Peyer's patch (tissue), 4 donors: ENCODE results near the gene OAF. TPM values are rescaled to one million over a fixed set of nuclear protein-coding genes. Genes with fewer than 3 reads are reported as not detected.

Source experiments
- DNase-seq, 3 donors: peaks; one replicate each; pipeline ENCODE4 v3.0.0-alpha.2; 2017 to 2019
- H3K27ac ChIP-seq, 4 donors: fragments of 200-600 bp; sonication (generic); one replicate each; pipeline ENCODE4 v1.5.1; 2016 to 2019
- H3K27me3 ChIP-seq, 2 donors: fragments of 200-600 bp; sonication (generic); one replicate each; pipeline ENCODE4 v1.5.1; 2019
- H3K36me3 ChIP-seq, 3 donors: fragments of 200-600 bp; sonication (generic); one replicate each; pipeline ENCODE4 v1.5.1; 2016 to 2019
- H3K4me1 ChIP-seq, 4 donors: fragments of 200-600 bp; sonication (generic); one replicate each; pipeline ENCODE4 v1.5.1; 2016 to 2019
- H3K4me3 ChIP-seq, 4 donors: fragments of 200-600 bp; sonication (generic); 1 replicate in 3 of 4; 2 replicates in 1 of 4; pipeline ENCODE4 v1.5.1; 2016 to 2019; ENCODE audit warnings: mild to moderate bottlenecking in 1 of 4
- H3K9me3 ChIP-seq, 4 donors: fragments of 200-600 bp; sonication (generic); one replicate each; pipeline ENCODE4 v1.5.1; 2016 to 2019; ENCODE audit warnings: mild to moderate bottlenecking in 1 of 4
- POLR2A ChIP-seq, 2 donors: fragments of 450-650 bp; IDR thresholded peaks; one replicate each; pipeline ENCODE4 v1.5.1; 2017; ENCODE audit warnings: antibody characterized with exemption in 2 of 2, mild to moderate bottlenecking in 2 of 2, moderate library complexity in 2 of 2
- total RNA-seq, 4 donors: library from RNA; depleted of rRNA; stranded (reverse); fragments of >200 nt; gene quantifications; one replicate each; pipeline ENCODE4 v1.1.0, GENCODE V29; 2016
- TF ChIP-seq, protein P1 (sequence below), 6 experiments: fragments of 450-650 bp in 4 of 6; fragments of 200-600 bp in 2 of 6; sonication (generic) in 1 of 6; IDR thresholded peaks; one replicate each; pipeline ENCODE4 v1.5.1; 2017 to 2019; ENCODE audit warnings: antibody characterized with exemption in 6 of 6, mild to moderate bottlenecking in 3 of 6, moderate library complexity in 1 of 6

Gene OAF
- total RNA-seq, 4 donors from 2014 or later, result 66.0 to 344 (median 228) TPM

GRCh38 chr11:120197251-120197891 is 13.5 kb upstream of the OAF start:
- Histone ChIP-seq H3K36me3 (no peaks in the 10 kb centered on the region), H3K9me3 (no peaks in the 10 kb centered on the region), H3K4me3 (peak overlapping the region in 1 of 4 donors; percentile 24), H3K27ac (peak overlapping the region in 3 of 4 donors; percentile 74 to 91 (median 85)), H3K4me1 (peaks cover 0 to 59% (median 8%) of the 10 kb centered on the region in 4 donors), H3K27me3 (no peaks in the 10 kb centered on the region)
- peak in 2 of 3 donors; percentile 82 to 83 for DNase-seq
- peak; percentile 65 to 87 for TF ChIP-seq POLR2A (IDR thresholded peaks at IDR 0.05)
- TF ChIP-seq, protein P1, sequence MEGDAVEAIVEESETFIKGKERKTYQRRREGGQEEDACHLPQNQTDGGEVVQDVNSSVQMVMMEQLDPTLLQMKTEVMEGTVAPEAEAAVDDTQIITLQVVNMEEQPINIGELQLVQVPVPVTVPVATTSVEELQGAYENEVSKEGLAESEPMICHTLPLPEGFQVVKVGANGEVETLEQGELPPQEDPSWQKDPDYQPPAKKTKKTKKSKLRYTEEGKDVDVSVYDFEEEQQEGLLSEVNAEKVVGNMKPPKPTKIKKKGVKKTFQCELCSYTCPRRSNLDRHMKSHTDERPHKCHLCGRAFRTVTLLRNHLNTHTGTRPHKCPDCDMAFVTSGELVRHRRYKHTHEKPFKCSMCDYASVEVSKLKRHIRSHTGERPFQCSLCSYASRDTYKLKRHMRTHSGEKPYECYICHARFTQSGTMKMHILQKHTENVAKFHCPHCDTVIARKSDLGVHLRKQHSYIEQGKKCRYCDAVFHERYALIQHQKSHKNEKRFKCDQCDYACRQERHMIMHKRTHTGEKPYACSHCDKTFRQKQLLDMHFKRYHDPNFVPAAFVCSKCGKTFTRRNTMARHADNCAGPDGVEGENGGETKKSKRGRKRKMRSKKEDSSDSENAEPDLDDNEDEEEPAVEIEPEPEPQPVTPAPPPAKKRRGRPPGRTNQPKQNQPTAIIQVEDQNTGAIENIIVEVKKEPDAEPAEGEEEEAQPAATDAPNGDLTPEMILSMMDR (IDR thresholded peaks at IDR 0.05), result no peak

GRCh38 chr11:120197977-120198376 is 12.9 kb upstream of the OAF start:
- Histone ChIP-seq H3K27me3 (no peaks in the 10 kb centered on the region), H3K9me3 (no peaks in the 10 kb centered on the region), H3K4me1 (peaks cover 0 to 54% (median 7%) of the 10 kb centered on the region in 4 donors), H3K27ac (peak overlapping the region in 3 of 4 donors; percentile 74 to 91 (median 85)), H3K36me3 (no peaks in the 10 kb centered on the region), H3K4me3 (no peak overlapping the region)
- TF ChIP-seq, protein P1 (IDR thresholded peaks at IDR 0.05), result no peak
- no peak for TF ChIP-seq POLR2A (IDR thresholded peaks at IDR 0.05)
- DNase-seq, result no peak

- no peaks in the 10 kb centered on the region for H3K9me3 ChIP-seq
- H3K36me3 ChIP-seq, result no peaks in the 10 kb centered on the region
- no peak overlapping the region for H3K4me3 ChIP-seq
- TF ChIP-seq, protein P1 (IDR thresholded peaks at IDR 0.05), result no peak
- TF ChIP-seq POLR2A (IDR thresholded peaks at IDR 0.05), result no peak
- peaks cover 0 to 50% (median 5%) of the 10 kb centered on the region in 4 donors for H3K4me1 ChIP-seq
- DNase-seq, result peak in 1 of 3 donors; percentile 51
- no peaks in the 10 kb centered on the region for H3K27me3 ChIP-seq
- peak overlapping the region in 3 of 4 donors; percentile 74 to 91 (median 85) for H3K27ac ChIP-seq
Measured at GRCh38 chr11:120198403-120198786, 12.4 kb upstream of the OAF start.

DNA sequence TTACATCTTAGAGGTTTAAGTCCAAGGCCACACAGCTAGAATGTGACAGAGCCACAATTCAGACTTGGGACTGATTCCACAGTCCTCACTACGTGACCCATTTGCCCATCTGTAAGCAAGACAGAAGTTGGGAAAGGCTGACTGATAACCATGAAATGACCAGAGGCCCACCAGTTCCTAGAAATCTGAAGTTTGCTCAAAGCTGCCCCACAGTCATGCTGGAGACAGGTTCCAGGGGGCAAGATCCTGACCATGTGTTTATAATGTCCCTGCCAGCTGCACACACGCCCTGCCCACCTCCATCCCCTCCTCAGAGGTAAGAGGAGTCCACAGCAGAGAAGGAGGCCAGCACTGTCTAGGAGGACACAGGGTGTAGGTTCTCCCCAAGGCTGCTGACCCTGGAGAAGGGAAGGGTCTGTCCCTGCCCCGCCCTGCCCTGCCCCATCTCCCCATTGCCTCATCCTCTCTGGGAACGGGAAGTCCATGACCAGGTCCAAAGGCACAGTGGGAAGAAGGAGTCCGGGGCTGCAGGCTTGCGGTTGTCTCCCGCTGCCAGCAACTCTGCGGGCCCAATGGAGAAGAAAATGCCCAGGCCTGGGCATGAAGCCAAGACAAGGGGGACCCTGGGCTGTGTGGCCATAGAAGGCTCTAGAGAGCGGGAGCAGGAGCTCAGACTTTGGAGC is 11.9 kb upstream of the OAF start:
- peaks cover 0 to 49% (median 5%) of the 10 kb centered on the region in 4 donors for H3K4me1 ChIP-seq
- peak overlapping the region in 3 of 4 donors; percentile 74 to 91 (median 85) for H3K27ac ChIP-seq
- DNase-seq, result peak in 2 of 3 donors; percentile 88 to 89
- H3K9me3 ChIP-seq, result no peaks in the 10 kb centered on the region
- TF ChIP-seq, protein P1 (IDR thresholded peaks at IDR 0.05), result no peak
- peak; percentile 50 to 86 for TF ChIP-seq POLR2A (IDR thresholded peaks at IDR 0.05)
- no peak overlapping the region for H3K4me3 ChIP-seq
- H3K27me3 ChIP-seq, result no peaks in the 10 kb centered on the region
- H3K36me3 ChIP-seq, result no peaks in the 10 kb centered on the region

DNA sequence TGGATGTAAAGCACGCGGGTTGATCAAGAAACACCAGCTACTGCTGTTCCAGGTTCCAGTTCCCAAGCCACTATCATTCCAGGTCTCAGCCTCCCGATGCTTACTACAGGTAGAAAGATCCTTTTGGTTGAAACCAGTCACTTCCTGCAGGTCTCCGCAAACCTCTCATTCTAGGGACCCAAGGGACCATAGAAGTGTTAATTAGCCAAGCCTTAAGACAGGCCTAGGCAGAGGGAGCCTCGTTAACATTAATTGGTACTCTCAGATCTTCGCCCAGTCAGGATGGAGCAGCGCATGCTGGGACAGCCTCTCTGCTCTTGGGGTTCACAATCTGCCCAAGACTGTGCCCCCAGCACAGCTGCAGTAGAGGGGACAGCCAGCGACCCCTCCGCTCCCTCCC is 11.2 kb upstream of the OAF start:
- no peak overlapping the region for H3K4me3 ChIP-seq
- peak overlapping the region in 3 of 4 donors; percentile 74 to 91 (median 85) for H3K27ac ChIP-seq
- H3K4me1 ChIP-seq, result peaks cover 0 to 49% (median 5%) of the 10 kb centered on the region in 4 donors
- H3K9me3 ChIP-seq, result no peaks in the 10 kb centered on the region
- TF ChIP-seq, protein P1 (IDR thresholded peaks at IDR 0.05), result no peak
- TF ChIP-seq POLR2A (IDR thresholded peaks at IDR 0.05), result no peak
- DNase-seq, result no peak
- no peaks in the 10 kb centered on the region for H3K36me3 ChIP-seq
- no peaks in the 10 kb centered on the region for H3K27me3 ChIP-seq
